CD4-positive, alpha-beta T cell treated with Interleukin-6 at 100 ng/mL for 8 hours (primary cell): ENCODE measurements around the gene SP3.
A peak's percentile ranks its signal among the peaks of the same experiment; 100 is the strongest.

ENCODE experiments used
- DNase-seq: peaks from one replicate; pipeline ENCODE4 v3.0.0-alpha.2; 2020; ENCODE audit warnings: mixed read lengths, low spot score

SP3 gene

GRCh38 chr2:173966274-173967098 is 1.3 kb upstream of the SP3 start:
- DNase-seq, result no peak

DNA sequence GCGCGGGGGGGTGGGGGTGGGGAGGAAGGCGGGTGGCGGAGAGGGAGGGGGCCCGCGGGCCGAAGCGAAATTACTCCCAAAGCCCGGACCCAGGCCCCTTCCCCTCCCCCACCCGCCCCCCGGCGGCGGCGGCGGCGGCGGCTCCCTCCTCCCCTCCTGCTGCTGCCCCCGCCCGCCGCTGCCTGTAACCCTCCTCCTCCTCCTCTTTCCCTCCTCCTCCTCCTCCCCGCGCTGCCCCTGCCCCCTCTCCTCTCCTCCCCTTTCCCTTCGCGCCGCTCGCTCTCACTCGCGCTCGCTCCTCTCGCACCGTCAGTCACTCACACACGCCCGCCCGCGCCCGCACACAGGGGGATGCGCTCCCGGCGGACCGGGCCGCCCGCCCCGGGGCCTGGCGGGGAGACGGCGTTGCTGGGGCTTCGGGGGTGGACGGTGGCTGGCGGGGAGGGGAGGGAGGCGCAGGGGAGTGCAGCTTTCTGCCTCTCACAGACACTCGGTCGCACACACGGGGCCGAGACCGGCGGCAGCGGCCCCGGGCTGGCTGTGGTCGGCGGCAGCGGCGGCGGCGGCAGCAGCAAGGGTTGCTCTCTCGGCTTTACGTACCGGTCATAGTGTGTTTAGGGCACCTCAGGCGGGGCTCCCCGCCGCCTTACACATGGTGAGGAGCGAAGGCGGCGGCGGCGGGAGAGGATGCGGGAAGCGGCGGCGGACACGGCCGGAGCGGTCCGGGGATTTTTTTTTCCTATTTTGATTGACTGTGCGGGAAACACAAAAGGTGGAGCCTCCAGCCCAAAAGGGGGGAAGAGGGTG is 405 bp downstream of the SP3 start:
- DNase-seq, result peak; percentile 89

DNA sequence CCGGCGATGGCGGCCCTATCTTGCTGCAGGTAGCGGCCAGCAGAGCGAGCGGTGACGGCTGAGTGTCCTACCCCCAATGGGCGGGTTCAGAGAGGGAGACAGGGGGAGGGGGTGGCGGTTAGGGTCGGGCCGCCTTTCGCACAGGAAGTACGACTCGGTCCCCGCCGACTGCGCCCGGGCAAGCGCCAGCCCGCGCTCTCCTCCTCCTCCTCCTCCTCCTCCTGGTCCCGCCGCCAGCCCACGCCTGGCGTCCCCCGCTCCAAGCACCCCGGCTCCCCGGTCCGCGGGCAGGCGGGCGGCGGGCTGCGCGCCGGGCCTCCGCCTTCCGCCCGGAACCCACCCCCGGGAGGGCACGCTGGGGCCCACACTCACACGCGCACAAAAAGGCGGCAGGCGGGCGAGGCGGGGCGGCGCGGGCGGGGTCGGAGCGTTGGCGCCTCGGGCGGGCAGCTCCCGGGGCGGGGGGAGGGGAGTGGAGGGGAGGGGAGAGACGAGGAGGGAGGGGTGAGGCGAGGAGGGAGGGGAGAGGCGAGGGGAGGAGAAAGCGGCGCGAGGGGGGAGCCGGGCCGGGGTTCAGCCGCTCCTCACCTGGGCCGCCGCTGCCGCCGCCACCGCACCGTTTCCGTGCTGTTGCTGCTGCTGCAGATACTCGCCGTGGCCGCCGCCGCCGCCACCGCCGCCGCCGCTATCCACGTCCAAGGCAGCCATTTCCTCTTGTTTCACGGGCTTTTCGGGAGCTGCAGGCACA is 1.2 kb downstream of the SP3 start:
- peak; percentile 94 for DNase-seq

- peak; percentile 56 for DNase-seq
Measured at GRCh38 chr2:173963323-173963816, 1.8 kb downstream of the SP3 start.

DNA sequence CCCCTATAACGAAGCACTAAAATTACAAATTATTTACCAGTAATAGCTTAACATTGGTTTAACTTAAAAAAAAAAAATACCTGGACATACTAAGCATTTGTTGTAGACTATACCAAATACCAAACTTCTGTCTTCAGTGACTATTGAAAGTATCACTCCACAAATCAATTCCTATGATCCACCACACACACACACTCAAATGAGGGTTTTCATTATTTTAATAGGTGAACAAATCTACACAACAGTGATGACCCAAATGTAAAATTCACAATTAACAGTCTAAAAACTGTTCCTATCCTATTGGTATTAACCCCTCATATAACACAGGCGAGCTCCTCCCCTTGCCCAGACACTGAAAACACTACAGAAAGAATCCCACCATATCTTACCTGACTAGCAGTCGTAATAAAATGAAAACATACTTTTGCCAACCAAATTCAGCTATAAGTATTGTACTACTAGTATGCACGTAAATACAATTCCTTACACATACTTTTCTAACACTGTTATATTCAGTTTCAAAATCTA is 2.5 kb downstream of the SP3 start:
- no peak for DNase-seq

DNA sequence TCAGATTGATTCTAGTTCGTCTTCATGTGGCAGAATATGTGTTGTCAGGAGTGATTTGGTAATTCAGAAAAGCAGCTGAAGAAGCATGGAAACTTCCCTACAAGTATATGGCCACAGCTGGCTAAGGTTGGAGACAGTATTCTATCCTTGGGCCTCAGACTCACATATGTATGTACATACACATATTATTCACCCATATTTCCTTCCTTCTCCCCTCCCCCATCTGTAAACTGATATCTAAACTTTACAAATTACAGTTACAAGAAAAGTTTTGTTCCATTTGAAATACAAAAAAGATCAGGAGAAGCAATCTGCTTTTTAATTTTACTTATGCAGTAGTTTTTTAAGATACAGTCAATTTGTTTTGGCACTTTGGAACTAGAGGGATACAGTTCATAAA is 3.1 kb downstream of the SP3 start:
- no peak for DNase-seq

- no peak for DNase-seq
Measured at GRCh38 chr2:173961346-173961705, 3.8 kb downstream of the SP3 start.

DNA sequence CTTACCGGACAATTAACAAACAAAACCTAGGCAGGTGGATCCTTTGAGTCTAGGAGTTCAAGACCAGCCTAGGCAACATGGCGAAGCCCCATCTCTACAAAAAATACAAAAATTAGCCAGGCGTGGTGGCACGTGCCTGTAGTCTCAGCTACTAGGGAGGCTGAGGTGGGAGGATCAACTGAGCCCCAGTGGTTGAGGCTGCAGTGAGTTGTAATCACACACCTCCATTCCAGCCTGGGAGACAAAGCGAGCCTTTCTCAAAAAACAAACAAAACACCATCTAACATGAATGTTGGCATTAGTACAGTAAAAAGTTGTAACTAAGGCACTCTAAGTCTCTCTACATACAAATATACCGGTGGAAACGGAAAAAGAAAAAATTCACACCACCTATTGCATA is 5.3 kb downstream of the SP3 start:
- no peak for DNase-seq

DNA sequence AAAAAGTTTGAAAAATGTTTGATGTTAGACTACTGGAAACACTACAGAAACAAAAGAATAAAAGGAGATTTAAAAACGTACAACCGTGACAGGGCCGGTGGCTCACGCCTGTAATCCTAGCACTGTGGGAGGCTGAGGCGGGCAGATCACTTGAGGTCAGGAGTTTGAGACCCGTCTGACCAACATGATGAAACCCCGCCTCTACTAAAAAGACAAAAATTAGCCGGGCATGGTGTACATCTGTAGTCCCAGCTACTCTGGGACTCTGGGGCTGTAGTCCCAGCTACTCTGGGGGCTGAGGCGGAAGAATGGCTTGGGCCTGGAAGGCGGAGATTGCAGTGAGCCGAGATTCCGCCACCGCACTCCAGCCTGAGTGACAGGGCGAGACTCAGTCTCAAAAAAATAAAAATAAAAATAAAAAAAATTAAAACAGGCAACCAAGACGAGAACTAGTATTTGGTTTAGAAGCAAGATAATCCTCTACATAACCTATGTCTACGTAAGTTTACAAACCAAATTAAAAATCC is 5.8 kb downstream of the SP3 start:
- DNase-seq, result no peak

DNA sequence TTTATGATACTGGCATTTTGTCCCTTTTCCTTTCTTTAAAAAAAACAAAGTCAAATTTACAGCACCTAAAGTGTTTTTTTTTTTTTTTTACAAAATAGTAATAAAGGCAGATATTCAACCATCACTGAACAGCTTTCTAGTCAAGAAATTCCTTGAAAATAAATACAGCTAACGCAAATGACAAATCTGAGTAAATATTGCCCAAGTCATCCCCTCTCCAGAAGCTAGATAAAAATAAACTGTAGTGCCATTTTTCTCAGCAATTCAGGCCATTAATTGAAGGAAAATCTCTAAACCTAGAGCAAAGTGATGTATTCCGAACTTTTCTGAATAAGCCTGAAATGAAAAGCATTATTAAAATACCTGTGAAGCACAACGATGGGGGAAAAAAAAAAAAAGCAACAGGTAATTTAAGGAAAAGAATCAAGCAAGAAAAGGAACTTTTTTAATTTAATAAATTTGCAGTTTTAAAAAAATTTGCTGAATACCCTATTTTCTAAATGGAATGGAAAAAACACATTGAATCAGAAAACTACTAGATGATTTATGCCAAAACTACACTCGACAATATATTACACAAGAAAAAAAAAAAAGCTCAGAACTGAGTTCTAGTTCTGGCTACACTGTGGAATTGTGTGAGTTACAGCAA is 6.9 kb downstream of the SP3 start:
- no peak for DNase-seq

- no peak for DNase-seq
Measured at GRCh38 chr2:173957517-173957916, 7.7 kb downstream of the SP3 start.

DNA sequence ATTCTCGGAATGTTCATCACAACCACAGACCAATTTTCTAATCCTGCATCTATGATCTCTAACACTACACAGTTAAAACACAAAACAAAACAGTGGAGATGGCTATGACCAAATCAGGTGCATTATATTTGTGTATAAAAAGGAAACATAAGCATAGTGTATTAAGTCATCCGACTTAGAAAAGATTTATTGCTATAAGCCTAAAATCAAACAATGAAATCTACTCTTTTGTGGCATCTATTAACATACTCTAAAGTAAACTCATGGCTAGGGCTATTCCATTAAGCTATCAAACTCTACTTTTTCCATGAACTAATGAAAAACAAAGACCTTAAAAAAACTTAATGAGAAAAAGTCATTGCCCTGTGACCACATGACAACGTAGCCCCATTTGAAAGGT is 8.7 kb downstream of the SP3 start:
- no peak for DNase-seq

DNA sequence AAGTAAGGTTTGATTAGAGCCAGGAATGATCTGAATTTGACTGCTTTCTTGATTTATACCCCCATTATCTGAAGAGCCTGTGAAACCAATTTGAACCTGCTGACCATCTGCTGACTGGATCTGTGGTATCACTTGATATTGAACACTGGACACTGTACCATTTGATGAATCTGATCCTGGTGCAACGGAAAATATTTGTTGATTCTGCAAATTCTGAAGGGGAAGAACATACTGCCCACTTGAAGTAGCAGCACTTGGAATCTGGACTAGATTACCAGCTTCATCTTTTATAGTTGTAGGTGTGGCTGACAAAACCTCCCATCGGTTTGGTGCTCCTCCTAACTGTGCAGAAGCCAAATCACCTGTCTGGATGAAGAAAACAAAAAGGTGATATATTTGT is 9.3 kb downstream of the SP3 start:
- DNase-seq, result no peak

DNA sequence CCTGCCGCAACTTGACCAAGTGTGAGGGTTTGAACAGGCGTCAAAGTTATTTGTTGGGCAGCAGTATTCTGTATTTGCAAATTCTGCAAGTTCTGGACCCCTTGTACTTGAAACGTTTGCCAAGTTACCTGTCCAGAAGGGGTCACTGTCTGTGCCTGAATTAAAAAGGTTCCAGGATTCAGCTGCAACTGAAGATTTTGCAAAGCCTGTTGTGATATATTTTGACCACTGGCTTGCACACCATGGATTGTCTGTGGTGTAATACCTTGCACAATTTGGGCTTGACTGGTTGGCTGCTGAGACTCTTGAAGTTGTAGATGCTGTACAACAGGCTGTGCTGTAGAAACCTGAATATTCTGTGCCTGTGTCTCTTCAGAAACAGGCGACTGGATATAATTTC is 10.2 kb downstream of the SP3 start:
- DNase-seq, result no peak

- DNase-seq, result no peak
Measured at GRCh38 chr2:173953047-173953424, 12.1 kb downstream of the SP3 start.

- DNase-seq, result no peak
Measured at GRCh38 chr2:173952267-173953046, 12.7 kb downstream of the SP3 start.

DNA sequence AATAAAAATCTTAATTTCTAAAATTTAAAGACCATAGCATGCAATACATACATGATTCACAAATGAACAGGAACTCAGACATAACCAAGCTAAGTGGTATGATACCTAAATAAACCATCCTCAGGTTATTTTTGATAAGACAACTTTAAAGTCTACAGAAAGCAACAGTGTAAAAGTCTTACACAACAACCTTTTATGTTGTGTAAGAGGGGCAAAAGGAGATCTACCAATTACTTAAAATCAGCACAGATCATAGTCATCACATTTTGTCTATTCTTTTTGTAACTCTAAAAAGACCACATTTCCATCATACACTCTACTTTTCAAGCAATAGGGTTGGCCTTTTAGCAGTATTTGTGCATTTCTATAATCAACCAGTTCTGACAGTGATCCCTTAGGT is 16.3 kb downstream of the SP3 start:
- DNase-seq, result no peak

GRCh38 chr2:173948198-173948597 is 17.0 kb downstream of the SP3 start:
- no peak for DNase-seq

DNA sequence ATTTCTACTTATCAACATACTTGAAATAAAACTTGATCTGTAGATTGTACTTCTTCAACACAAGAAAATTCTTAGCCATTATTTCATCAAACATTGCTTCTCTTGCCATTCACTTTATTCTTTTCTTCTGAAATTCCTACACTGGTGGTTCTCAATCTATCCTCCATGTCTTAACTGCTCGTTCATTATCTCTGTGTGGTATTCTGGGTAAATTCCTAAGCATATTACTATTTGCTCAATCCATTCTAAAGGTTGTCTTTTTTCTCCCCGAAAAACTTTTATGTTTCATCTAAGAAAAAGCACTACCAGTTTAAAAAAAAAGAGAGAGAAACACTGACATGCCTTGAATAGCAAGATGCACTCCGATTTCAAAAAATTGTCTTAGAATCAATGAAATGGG is 18.0 kb downstream of the SP3 start:
- DNase-seq, result no peak

DNA sequence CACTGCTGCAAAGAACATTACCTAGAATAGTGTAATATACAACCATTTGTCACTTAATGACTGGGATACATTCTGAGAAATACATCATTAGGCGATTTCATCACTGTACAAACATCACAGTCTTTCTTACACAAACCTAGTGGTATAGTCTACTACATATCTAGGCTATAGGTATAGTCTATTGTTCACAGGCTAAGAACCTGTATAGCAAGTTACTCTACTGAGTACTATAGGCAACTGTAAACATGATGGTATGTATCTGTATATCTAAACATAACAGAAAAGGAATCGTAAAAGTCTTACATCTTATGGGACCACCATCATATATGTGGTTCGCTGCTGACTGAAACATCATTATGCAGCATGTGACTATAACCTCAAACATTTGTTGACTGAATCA is 21.4 kb downstream of the SP3 start:
- no peak for DNase-seq
